WI38 (cell line): ENCODE data around the gene RRAD.

Experiments used
- H3K4me3 ChIP-seq: 2 replicates; pipeline ENCODE4 v1.5.1; 2011; ENCODE audit warnings: low read depth, mild to moderate bottlenecking, control low read depth, low read length
- CTCF ChIP-seq: IDR thresholded peaks from 2 replicates; pipeline ENCODE4 v1.5.1; 2012; ENCODE audit warnings: low read depth, mild to moderate bottlenecking, control low read depth, low read length

Gene RRAD

GRCh38 chr16:66928702-66929388 lies 3.5 kb upstream of the RRAD start:
- H3K4me3 ChIP-seq, result no peak overlapping the region
- TF ChIP-seq CTCF, result peak; percentile 45

- TF ChIP-seq CTCF, result no peak
- H3K4me3 ChIP-seq, result no peak overlapping the region
Measured at GRCh38 chr16:66927918-66928649, 2.7 kb upstream of the RRAD start.

GRCh38 chr16:66926961-66927436 lies 1.7 kb upstream of the RRAD start:
- H3K4me3 ChIP-seq, result no peak overlapping the region
- TF ChIP-seq CTCF, result no peak

GRCh38 chr16:66926171-66926947 lies 1.0 kb upstream of the RRAD start:
- TF ChIP-seq CTCF, result no peak

GRCh38 chr16:66924527-66925321 lies 611 bp downstream of the RRAD start:
- H3K4me3 ChIP-seq, result peak overlapping the region; percentile 61
- 0 out of 2 replicates have a peak, but pooled peaks have one; percentile 7 for TF ChIP-seq CTCF

More at GRCh38 chr16:66926171-66926947, 1.0 kb upstream of the RRAD start:
- H3K4me3 ChIP-seq, result no peak overlapping the region

- no peak overlapping the region for H3K4me3 ChIP-seq
- no peak for TF ChIP-seq CTCF
Measured at GRCh38 chr16:66923866-66924265, 1.5 kb downstream of the RRAD start.
